ENCODE measurements around the gene TYMP. TPM values are rescaled to one million over a fixed set of nuclear protein-coding genes. Genes with fewer than 3 reads are reported as not detected.
A peak's percentile ranks its signal among the peaks of the same experiment; 100 is the strongest.
"Not testable (repeated sequence)": the region's sequence is repeated elsewhere in the genome, so short reads cannot be mapped to it uniquely, and the experiment has no call there.

Gene TYMP
- total RNA-seq, 1 donor from 2014 or later = 6.3 TPM

DNA sequence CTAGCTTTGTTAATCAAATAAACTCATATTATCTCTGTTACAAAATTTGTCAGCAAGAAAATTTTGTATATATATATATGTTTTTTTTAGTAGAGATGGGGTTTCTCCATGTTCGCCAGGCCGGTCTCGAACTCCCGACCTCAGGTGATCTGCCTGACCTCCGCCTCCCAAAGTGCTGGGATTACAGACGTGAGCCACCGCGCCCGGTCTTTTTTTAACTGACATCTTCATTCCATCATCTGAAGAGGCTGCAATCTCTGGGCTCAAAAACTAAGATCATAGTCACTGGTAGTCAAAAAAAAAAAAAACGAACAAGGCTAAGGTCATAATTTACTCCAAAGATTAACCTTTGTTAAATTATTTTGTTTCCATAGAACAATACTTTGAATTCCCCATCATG, 10.6 kb upstream of the TYMP start:
- Mint-ChIP-seq H3K4me1 (ENCODE audit: unreplicated experiment) (peaks cover 6% of the 10 kb centered on the region), H3K36me3 (ENCODE audit: low read depth, unreplicated experiment) (no peaks in the 10 kb centered on the region), H3K4me3 (ENCODE audit: unreplicated experiment) (no peak overlapping the region), H3K27me3 (ENCODE audit: unreplicated experiment) (peaks cover 2% of the 10 kb centered on the region), H3K27ac (ENCODE audit: unreplicated experiment) (no peak overlapping the region), H3K9me3 (ENCODE audit: unreplicated experiment) (no peaks in the 10 kb centered on the region)
- DNase-seq (ENCODE audit: low spot score) = no peak
- TF ChIP-seq, protein P1, sequence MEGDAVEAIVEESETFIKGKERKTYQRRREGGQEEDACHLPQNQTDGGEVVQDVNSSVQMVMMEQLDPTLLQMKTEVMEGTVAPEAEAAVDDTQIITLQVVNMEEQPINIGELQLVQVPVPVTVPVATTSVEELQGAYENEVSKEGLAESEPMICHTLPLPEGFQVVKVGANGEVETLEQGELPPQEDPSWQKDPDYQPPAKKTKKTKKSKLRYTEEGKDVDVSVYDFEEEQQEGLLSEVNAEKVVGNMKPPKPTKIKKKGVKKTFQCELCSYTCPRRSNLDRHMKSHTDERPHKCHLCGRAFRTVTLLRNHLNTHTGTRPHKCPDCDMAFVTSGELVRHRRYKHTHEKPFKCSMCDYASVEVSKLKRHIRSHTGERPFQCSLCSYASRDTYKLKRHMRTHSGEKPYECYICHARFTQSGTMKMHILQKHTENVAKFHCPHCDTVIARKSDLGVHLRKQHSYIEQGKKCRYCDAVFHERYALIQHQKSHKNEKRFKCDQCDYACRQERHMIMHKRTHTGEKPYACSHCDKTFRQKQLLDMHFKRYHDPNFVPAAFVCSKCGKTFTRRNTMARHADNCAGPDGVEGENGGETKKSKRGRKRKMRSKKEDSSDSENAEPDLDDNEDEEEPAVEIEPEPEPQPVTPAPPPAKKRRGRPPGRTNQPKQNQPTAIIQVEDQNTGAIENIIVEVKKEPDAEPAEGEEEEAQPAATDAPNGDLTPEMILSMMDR (IDR thresholded peaks at IDR 0.05; ENCODE audit: unreplicated experiment) = no peak

DNA sequence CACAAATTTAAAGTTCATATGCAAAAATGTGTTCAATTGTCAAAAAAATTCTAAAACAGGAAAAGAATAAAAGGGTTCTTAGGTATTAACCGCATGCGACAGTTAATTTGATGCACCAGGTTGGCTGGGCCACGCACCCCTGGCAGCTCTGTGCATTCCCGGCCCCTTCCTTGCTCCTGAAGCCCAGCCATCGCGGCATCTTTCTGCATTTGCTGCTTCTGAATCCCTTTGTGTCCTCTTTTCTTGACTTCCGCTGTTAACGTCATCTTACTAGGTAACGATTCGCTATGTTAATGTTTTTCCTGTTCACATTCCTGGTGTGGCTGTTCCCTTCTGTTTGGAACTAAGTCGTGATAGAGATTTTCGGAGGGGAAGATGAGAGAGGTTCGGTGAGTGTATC, 8.0 kb upstream of the TYMP start:
- Mint-ChIP-seq H3K4me1 (ENCODE audit: unreplicated experiment) (peaks cover 11% of the 10 kb centered on the region), H3K4me3 (ENCODE audit: unreplicated experiment) (no peak overlapping the region), H3K27ac (ENCODE audit: unreplicated experiment) (peak overlapping the region; percentile 44), H3K9me3 (ENCODE audit: unreplicated experiment) (no peaks in the 10 kb centered on the region), H3K36me3 (ENCODE audit: low read depth, unreplicated experiment) (no peaks in the 10 kb centered on the region), H3K27me3 (ENCODE audit: unreplicated experiment) (peaks cover 2% of the 10 kb centered on the region)
- TF ChIP-seq, protein P1 (IDR thresholded peaks at IDR 0.05; ENCODE audit: unreplicated experiment) = no peak
- DNase-seq (ENCODE audit: low spot score) = no peak

DNA sequence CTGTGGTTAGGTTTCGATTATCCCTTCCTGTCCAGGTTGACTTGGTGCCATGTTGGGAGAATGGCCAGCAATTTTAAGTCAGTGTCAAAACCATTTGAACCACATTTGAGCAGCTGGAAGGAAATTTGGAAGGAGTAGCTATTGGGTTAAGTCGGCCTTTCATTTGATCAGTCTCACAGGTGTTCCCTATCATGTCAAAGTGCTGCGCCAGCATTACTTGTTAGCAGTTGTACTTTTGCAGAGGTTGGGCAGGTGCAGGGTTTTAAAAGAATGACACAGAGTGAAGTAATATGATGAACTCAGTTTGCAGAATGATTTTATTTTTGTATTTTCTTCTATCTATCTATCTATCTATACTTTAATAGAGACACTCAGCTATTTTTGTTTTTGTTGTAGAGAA, 6.4 kb upstream of the TYMP start:
- no peak overlapping the region for H3K27ac Mint-ChIP-seq (ENCODE audit: unreplicated experiment)
- peaks cover 6% of the 10 kb centered on the region for H3K27me3 Mint-ChIP-seq (ENCODE audit: unreplicated experiment)
- no peaks in the 10 kb centered on the region for H3K9me3 Mint-ChIP-seq (ENCODE audit: unreplicated experiment)
- DNase-seq (ENCODE audit: low spot score) = no peak
- H3K4me1 Mint-ChIP-seq (ENCODE audit: unreplicated experiment) = peaks cover 15% of the 10 kb centered on the region
- no peak overlapping the region for H3K4me3 Mint-ChIP-seq (ENCODE audit: unreplicated experiment)
- TF ChIP-seq, protein P1 (IDR thresholded peaks at IDR 0.05; ENCODE audit: unreplicated experiment) = no peak
- no peaks in the 10 kb centered on the region for H3K36me3 Mint-ChIP-seq (ENCODE audit: low read depth, unreplicated experiment)

DNA sequence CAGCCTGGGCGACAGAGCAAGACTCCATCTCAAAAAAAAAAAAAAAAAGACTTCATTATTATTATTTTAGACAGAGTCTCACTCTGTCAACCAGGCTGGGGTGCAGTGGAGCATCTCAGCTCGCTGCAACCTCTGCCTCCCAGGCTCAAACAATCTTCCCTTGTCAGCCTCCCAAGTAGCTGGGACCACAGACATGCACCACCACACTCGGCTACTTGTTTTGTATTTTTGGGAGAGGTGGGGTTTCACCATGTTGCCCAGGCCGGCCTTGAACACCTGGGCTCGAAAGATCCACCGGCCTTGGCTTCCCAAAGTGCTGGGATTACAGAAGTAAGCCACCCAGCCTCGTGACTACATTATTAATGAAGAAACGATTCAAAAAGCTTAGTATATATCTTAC, 5.3 kb upstream of the TYMP start:
- Mint-ChIP-seq H3K4me1 (ENCODE audit: unreplicated experiment) (peaks cover 15% of the 10 kb centered on the region), H3K27me3 (ENCODE audit: unreplicated experiment) (peaks cover 8% of the 10 kb centered on the region)

DNA sequence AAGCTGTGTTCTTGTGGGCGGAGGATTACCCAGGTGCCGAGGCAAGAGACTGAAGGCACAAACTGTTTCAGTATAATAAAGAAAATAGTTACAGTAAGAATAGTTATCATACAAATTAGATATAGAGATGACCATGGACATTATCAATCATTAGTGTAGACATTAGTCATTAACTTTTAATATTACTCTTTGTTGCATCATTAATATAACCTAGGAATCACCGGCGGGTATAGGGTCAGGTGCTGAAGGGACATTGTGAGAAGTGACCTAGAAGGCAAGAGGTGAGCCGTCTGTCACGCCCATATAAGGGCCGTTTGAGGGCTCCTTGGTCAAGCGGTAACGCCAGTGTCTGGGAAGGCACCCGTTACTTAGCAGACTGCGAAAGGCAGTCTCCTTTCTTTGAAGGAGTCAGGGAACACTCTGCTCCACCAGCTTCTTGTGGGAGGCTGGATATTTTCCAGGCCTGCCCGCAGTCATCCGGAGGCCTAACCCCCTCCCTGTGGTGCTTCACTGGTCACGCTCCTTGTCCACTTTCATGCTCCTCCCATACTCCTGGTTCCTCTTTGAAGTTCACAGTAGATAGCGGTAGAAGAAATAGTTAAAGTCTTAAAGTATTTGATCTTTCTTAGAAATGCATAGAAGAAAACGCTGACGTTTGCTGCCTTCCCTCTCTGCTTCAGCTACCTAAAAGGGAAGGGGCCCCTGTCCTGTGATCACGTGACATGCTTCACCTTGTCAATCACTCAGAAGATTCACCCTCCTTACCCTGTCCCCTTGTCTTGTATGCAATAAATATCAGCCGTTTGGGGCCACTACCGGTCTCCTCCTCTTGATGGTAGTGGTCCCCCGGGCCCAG, 4.3 kb upstream of the TYMP start:
- peaks cover 15% of the 10 kb centered on the region for H3K4me1 Mint-ChIP-seq (ENCODE audit: unreplicated experiment)
- not testable (repeated sequence) for H3K9me3 Mint-ChIP-seq (ENCODE audit: unreplicated experiment); DNase-seq (ENCODE audit: low spot score); H3K4me3 Mint-ChIP-seq (ENCODE audit: unreplicated experiment); H3K36me3 Mint-ChIP-seq (ENCODE audit: low read depth, unreplicated experiment); H3K27ac Mint-ChIP-seq (ENCODE audit: unreplicated experiment)
- peaks cover 11% of the 10 kb centered on the region for H3K27me3 Mint-ChIP-seq (ENCODE audit: unreplicated experiment)

More for the DNA sequence above, 5.3 kb upstream of the TYMP start:
- Mint-ChIP-seq H3K27ac (ENCODE audit: unreplicated experiment) (no peak overlapping the region), H3K4me3 (ENCODE audit: unreplicated experiment) (no peak overlapping the region), H3K36me3 (ENCODE audit: low read depth, unreplicated experiment) (no peaks in the 10 kb centered on the region), H3K9me3 (ENCODE audit: unreplicated experiment) (no peaks in the 10 kb centered on the region)
- TF ChIP-seq, protein P1 (IDR thresholded peaks at IDR 0.05; ENCODE audit: unreplicated experiment) = no peak
- no peak for DNase-seq (ENCODE audit: low spot score)
